Stimulated activated CD4-positive, alpha-beta T cell treated with anti-CD3 and anti-CD28 coated beads, Interleukin-4, amount 100 ng/mL, for 24 hours (primary cell): ENCODE measurements around the gene DPM2.

Experiments
- DNase-seq: peaks from one replicate; pipeline ENCODE4 v3.0.0-alpha.2; 2020

DPM2 gene

GRCh38 chr9:127895811-127896210 lies 41.8 kb downstream of the DPM2 start:
- no peak for DNase-seq

GRCh38 chr9:127893392-127893791 lies 44.3 kb downstream of the DPM2 start:
- DNase-seq, result no peak

GRCh38 chr9:127892831-127893230 lies 44.8 kb downstream of the DPM2 start:
- no peak for DNase-seq

GRCh38 chr9:127890053-127890452 lies 47.6 kb downstream of the DPM2 start:
- DNase-seq, result no peak

GRCh38 chr9:127887792-127888191 lies 49.9 kb downstream of the DPM2 start:
- no peak for DNase-seq

- no peak for DNase-seq
Observed at GRCh38 chr9:127886401-127886972, 51.2 kb downstream of the DPM2 start.

GRCh38 chr9:127885508-127886281 lies 52.0 kb downstream of the DPM2 start:
- DNase-seq, result no peak
